Stomach (tissue), 4 donors: ENCODE results near the gene CHD9.

Experiments
- POLR2A ChIP-seq, 4 donors: fragments of 450-650 bp; IDR thresholded peaks; one replicate each; pipeline ENCODE4 v1.6.1; 2016; ENCODE audit warnings: antibody characterized with exemption in 4 of 4, control low read depth in 2 of 4, mild to moderate bottlenecking in 1 of 4, moderate library complexity in 1 of 4
- TF ChIP-seq, protein P1 (sequence below), 7 experiments: fragments of 450-650 bp in 4 of 7; fragments of 200-600 bp in 3 of 7; sonication (generic) in 3 of 7; IDR thresholded peaks; one replicate each; pipeline ENCODE4 v1.5.1; 2016 to 2019; ENCODE audit warnings: antibody characterized with exemption in 7 of 7, control low read depth in 2 of 7, mild to moderate bottlenecking in 1 of 7

DNA sequence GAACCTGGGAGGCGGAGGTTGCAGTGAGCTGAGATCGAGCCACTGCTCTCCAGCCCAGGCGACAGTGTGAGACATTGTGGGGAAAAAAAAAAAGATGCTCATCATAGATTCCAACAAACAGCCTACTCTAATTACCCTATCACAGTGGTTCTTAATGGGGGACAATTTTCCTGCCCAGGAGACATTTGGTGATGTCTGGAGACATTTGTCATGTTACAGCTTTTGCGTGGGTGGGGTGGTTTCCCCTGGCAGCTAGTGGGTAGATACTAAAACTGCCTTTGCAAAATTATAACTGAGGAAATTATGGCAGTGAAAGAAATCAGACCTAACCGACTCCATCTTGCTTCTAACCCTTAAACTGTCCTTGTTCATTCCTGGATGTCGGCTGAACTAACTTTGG lies 287.0 kb downstream of the CHD9 start:
- TF ChIP-seq POLR2A (IDR thresholded peaks at IDR 0.05), result no peak
- TF ChIP-seq, protein P1, sequence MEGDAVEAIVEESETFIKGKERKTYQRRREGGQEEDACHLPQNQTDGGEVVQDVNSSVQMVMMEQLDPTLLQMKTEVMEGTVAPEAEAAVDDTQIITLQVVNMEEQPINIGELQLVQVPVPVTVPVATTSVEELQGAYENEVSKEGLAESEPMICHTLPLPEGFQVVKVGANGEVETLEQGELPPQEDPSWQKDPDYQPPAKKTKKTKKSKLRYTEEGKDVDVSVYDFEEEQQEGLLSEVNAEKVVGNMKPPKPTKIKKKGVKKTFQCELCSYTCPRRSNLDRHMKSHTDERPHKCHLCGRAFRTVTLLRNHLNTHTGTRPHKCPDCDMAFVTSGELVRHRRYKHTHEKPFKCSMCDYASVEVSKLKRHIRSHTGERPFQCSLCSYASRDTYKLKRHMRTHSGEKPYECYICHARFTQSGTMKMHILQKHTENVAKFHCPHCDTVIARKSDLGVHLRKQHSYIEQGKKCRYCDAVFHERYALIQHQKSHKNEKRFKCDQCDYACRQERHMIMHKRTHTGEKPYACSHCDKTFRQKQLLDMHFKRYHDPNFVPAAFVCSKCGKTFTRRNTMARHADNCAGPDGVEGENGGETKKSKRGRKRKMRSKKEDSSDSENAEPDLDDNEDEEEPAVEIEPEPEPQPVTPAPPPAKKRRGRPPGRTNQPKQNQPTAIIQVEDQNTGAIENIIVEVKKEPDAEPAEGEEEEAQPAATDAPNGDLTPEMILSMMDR (IDR thresholded peaks at IDR 0.05), result no peak
